Posterior cingulate gyrus (tissue), 11 donors: ENCODE results near the gene PRR36.

ENCODE experiments used
- DNase-seq, 10 donors: peaks; one replicate each; pipeline versions ENCODE4 v3.0.0 to v3.0.0-alpha.2; 2020 to 2021; ENCODE audit warnings: mixed read lengths in 3 of 10
- intact Hi-C: fragments of 100-400 bp; cut with DNase I; formaldehyde crosslinking; loops from one replicate; pipeline ENCODE4 v1.15.1; 2023

Gene PRR36

DNA sequence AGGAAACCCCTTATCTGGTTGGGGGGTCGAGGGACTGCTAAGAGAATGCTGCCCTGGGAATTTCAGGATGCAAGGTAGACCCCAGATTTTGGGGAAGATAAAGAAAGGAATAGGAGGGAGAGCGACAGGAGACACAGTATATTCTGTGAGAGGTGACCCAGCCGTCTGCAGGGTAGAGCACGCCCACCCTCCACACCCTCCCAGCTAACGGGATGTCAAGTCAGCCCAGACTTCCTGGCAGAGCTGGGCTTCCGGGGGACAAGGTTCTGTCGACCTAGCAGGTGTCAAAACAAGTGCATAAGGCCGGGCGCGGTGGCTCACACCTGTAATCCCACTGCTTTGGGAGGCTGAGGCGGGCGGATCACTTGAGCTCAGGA lies 695 bp upstream of the PRR36 start:
- intact Hi-C loops = no loop called here
- DNase-seq = no peak

DNA sequence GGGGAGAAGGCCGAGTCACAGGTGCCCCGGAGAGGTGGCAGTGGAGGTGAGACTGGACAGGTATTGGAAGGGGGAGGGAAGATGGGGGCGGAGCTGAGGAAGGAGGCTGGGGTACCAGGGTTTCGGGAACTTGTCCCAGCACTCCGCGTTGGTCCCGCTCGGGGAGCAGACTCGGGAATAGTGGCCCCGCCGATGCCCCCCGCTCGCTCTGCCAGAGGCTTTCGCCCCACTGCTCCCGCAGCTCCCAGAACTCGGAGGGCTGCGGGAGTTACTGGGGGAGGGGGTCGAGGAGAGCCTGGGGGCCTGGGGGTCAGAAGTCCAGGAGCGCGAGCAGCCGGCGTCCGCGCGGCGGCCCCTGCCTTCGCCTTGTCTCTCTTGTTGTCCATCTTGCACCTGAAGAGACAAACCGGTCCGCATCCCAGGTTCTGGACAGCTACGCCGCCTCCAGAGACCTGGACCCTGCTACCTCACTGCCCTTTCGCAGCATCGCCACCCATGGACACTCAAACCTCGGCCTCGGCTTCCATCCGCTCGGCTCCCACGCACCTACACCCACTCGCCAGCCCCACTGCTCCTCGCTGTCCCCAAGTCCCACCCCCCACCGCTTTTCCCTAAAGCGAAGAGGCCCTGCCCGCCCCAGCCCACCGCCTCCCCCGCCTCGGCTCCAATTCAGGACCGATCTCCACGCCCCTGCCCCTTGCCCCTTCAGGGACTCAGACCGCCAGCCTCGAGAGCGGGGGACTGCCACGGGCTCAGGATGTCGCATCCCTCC lies 700 bp downstream of the PRR36 start:
- DNase-seq = peak in 1 of 10 donors; percentile 46
- intact Hi-C loops = no loop called here

DNA sequence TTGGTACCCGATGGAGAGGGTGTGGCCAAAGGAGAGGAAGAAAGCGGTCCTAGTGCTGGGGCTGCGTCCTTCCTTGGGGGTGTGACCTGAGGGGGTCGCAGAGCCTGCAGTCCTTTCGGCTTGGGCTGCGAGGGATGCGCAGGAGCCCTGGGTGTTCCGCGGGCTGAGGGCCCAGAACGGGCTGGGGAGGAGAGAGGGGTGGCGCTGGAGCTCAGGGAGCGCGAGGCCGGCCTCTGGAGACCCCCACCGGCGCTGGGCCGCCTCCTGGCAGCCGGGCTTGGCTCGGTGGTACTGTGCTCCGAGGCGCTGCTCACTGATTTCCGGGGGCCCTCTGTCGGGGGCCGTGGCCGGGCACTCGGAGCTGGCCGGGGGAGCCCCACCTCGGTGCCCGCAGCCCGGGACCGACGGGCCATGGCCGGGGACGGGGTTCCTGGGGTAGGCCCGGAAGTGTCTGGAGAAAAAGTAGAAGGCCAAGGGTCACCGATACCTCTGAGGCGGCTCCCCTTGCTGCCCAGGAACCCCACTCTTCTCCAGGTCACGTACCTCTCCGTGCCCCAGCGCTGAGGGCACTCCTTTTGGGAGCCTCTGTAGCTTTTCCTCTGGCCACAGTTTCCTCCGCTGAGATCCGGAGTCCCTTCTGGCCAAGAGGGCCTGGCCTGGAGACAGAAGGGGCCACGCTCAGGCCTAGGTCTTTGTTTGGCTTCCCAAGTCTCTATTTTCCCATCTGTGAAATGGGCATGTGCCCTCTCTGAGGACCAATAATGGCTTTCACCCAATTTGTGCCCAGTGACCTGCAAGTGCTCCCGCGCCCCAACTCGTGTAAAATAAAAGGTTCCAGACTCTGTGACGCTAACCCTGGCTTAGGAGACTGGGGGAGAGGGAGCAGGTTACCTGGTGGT lies 1.6 kb downstream of the PRR36 start:
- intact Hi-C loops = no loop called here
- DNase-seq = peak in 1 of 10 donors; percentile 77

DNA sequence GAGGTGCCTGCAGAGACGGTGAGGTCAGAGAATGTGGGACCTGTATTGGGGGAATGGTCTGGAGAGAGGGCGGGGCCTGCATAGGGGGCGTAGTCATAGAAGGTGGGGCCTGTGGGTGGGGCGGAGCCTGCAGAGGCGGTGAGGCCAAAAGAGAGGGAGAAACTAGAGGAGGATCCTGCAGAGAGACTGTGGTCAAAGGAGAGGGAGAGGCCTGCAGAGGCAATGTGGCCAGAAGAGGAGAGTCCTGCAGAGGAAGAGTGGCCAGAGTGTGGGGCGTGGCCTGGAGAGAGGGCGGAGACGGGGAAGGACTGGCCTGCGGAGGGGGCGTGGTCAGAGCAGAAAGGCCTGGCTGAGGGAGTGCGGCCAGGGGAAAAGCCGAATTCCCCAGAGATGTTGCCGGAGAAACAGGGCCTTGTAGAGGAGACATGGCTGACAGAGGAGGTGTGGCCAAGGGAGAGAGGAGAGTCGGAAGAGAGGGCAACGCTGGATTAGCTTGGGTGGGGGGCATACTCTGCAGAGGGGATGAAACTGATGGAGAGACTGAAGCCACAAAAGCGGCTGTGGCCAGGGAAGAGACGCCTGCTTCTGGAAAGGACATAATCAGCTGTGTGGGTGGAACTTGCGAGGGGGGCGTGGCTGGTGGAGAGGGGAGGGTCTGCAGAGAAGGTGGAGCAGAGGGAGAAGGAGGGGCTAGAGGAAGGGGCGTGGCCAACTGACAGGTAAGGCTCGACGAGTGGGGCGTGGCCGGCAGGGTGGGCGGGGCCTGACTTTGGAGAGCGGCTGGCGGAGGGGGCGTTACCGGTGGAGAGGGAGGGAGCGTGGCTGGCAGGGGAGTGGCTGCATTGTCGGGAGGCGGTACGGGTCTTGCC lies 2.5 kb downstream of the PRR36 start:
- intact Hi-C loops = no loop called here
- DNase-seq = peak in 7 of 10 donors; percentile 68 to 95 (median 71)

DNA sequence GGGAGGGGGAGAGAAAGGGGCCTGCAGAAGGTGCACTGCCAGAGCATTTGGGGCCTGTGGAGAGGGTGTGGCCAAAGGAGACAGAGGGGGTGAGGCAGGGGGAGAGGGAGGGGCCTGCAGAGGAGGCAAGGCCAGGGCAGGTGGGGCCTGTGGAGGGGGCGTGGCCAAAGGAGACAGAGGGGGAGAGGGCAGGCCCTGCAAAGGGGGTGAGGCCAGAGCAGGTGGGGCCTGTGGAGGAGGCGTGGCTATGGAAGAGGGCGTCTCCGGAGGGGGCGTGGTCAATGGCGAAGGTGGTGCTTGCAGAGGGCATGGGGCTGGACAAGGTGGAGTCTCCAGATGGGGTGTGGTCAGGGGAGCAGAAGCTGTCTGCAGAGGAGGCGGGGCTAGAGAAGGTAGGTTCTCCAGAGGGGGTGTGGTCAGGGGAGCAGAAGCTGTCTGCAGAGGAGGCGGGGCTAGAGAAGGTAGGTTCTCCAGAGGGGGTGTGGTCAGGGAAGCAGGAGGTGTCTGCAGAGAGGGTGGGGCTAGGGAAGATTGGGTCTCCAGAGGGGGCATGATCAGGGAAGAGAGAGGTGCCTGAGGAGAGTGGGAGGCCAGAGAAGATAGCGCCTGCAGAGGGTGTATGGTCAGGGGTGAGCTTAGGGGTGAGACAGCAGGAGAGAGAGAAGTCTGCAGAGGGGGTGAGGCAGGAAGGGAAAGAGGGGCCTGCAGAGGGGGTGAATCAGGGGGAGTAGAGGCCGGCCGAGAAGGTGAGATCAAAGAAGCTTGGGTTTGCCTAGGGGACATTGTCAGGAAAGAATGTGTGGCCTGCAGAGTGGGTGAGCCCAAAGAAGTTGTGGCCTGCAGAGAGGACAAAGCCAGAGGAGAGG lies 3.4 kb downstream of the PRR36 start:
- intact Hi-C loops = no loop called here
- DNase-seq = peak in 4 of 10 donors; percentile 35 to 94 (median 80)

DNA sequence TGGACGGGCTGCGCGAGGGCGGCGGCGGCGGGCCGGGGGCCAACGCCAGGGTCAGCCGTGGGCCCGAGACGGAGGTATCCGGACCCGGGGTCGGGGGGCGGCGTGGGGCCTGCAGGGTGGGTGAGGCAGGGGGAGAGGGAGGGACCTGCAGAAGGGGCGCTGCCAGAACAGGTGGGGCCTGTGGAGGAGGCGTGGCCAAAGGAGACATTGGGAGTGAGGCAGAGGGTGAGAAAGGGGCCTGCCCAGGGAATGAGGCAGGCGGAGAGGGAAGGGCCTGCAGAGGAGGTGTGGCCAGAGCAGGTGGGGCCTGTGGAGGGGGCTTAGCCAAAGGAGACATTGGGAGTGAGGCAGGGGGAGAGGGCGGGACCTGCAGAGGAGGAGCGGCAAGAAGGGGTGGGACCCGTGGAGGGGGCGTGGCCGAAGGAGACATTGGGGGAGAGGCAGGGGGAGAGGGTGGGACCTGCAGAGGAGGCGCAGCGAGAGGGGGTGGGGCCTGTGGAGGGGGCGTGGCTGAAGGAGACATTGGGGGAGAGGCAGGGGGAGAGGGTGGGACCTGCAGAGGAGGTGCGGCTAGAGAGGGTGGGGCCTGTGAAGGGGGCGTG lies 4.2 kb downstream of the PRR36 start:
- intact Hi-C loops = no loop called here
- peak in 3 of 10 donors; percentile 50 to 90 (median 85) for DNase-seq

DNA sequence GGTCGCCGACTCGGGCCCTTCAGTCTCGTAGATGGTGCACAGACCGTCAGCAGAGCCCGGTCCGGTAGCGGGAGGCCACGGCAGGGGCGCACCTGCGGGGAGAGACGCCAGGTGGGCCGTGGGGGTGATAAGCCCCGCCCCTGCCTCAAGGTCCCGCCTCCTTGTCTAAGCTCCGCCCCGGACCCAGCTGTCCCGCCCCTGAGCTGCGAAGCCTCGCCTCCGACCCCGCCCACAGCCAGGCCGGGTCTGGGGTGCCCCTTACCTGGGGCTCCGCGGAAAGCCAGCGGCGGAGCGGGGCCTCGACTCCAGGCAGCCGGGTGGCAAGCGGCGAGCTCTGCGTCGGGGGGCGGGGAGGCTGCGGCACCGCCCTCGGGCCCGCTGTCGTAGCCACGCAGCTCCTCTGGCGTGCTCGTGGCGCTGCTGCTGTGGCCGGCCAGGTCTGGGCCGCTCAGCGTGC lies 4.7 kb downstream of the PRR36 start:
- DNase-seq = peak in 7 of 10 donors; percentile 42 to 95 (median 60)

DNA sequence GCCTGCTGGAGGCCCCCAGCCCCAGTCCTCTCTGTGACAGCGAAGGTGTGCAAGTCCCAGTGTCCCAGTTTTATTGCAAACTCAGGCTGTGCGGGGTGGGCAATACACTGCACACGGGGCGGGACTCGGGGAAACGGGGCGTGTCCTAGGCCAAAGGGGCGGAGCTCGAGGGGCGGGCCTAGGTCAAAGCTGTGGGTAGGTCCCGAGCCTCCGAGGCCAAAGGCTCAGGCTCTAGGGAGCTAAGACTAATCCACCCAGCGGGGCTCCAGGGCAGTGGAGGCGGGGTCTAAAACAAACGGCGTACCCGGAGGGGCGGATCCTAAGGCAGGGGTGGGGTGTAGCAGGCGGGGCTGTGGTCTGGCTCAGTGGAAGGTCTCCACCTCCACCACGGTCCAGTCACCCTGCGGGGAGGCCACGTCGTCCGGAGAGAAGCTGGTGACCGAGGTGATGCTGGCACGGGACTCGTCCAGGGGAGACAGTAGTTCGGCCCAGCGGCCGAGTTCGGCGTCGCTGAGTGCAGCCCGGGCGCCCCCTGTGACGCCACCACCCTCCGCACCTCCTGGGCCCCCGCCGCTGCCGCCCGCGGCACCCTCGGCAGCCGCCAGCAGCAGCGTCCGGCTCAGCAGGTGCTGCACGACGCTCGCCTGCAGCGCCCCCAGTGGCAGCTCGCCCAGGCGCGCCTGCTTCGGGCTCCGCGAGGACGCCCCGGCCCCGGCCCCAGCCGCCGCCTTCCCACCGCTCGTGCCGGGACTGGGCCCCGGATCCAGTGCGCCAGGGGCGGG lies 5.3 kb downstream of the PRR36 start:
- DNase-seq = peak in 6 of 10 donors; percentile 51 to 95 (median 63)
- intact Hi-C loops = no loop called here

More for the DNA sequence above, 4.7 kb downstream of the PRR36 start:
- intact Hi-C loops = no loop called here

DNA sequence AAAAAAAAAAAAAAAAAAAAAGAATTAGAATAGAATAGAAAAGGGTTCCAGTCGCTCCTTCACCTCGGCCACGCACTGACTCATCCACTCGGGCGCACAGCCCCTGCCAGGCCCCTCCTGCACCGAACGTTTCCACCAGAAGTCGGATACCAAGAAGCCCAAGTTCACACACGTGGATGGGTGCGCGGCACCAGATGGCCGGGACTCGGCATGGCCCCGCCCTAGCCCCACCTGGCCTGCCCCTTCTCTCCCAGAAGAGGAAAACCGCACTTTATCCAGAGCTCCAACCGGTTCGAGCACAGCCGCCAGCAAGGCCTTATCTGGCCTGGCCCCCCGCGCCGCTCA lies 5.9 kb downstream of the PRR36 start:
- DNase-seq = peak in 1 of 10 donors; percentile 88

DNA sequence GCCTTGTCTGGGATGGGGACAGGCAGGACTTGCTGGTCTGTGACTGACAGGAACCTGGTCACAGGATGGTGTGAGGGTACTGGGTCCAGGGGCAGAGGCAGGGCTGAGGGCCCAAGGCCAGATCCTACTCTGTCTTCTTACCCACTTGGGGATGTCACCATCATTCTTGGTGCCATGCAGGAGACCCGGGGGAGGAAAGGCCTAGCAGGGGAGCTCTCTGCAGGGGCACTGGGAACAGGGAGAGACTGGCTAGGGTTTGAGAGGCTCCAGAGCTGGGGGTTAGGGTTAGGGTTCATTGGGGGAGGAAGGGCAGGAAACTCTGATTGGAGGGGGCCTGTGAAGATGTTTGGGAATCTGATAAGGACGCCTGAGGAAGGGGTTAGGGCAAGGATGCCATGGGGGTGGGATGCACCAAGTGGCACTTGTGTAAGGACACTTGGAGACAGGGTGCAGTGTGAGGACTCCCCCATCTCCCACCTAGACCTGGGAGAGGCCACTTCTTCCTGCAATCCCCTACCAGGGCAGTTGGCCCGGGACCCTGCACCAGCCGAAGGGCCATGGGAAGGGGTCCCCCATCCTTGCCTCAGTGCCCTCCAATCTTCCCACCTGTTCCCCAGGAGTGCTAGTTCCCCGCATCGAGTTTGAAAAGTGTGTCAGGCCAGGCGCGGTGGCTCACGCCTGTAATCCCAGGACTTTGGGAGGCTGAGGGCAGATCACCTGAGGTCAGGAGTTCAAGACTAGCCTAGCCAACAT lies 6.9 kb downstream of the PRR36 start:
- DNase-seq = peak in 2 of 10 donors; percentile 21 to 84

More for the DNA sequence above, 5.9 kb downstream of the PRR36 start:
- intact Hi-C loops = no loop called here

DNA sequence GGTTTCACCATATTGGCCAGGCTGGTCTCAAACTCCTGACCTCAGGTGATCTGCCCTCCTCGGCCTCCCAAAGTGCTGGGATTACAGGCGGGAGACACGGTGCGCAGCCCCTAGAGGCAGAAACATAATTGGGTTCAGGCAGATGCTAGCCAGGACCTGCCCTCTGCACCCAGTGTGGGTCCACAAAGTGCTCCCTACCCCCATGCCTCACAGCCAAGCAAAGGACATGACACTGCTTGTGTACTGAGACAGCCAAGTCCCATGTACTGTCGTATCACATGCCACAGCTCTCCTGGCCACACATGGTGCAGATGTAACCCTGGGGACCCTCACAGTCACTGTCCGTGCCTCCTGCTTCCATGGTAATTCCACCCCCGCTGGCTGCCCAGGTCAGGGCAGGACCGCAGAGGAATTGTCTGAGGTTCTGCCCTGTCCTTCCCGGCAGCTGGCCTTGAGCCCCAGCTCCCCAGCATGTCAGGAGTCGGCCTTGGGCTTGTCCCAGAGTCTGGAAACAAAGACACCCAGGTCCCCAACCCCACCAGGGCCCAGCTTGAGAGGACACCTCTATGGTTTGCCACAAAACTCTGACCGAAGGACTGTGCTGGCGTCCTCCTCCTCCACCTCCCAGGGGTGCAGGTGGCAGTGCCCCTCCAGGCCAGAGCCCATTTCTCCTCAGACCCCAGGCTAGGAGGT lies 7.6 kb downstream of the PRR36 start:
- intact Hi-C loops = no loop called here
- peak in 3 of 10 donors; percentile 45 to 80 (median 73) for DNase-seq

More for the DNA sequence above, 6.9 kb downstream of the PRR36 start:
- intact Hi-C loops = no loop called here

DNA sequence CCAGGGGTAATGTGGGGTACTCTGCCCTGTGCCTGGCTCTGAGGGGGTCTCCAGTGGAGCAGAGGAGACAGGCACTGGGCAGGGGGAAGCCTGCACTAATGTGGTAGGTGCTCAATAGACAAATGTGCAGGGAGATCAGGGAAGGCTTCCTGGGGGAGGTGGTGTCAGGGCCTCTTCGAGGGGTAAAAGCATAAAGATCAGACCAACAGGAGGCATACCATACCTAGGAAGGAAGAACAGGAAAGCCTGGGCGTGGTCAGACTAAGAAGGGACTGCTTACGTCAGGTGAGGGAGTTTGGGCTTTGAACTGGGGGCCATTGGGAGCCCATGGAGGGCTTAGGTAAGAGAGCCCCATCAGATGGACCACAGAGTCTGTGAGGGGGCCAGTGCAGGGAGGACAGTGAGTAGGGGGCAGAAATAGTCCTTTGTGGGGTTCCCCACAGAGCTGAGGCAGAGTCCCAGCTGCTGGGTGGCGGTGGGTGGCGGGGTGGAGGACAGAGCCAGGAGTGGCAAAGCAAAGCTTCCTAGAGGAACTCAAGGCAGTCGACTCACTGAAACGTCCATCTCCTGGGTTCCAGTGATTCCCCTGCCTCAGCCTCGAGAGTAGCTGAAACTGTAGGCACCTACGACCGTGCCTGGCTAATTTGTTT lies 8.8 kb downstream of the PRR36 start:
- intact Hi-C loops = no loop called here
- DNase-seq = peak in 3 of 10 donors; percentile 47 to 65 (median 52)

DNA sequence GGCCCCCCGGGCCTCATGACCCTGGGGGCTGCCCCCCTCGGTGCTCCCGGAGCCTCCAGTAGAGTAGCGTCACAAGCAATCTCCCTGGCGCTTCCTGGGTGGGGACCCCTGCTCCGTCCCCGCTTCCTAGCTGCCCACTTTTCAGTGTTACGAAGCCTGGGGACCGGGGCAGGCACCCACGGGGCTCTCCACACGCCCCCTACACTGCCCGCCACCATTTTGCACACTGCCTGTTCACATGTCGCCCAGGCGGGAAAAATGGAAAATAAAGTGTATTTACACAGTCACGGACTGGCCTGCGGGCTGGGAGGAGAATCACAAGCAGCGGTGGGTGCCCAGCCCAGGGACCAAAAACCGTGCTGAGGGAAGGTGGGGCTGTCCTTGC lies 9.5 kb downstream of the PRR36 start:
- intact Hi-C loops = no loop called here
- DNase-seq = peak in 3 of 10 donors; percentile 57 to 69 (median 57)

DNA sequence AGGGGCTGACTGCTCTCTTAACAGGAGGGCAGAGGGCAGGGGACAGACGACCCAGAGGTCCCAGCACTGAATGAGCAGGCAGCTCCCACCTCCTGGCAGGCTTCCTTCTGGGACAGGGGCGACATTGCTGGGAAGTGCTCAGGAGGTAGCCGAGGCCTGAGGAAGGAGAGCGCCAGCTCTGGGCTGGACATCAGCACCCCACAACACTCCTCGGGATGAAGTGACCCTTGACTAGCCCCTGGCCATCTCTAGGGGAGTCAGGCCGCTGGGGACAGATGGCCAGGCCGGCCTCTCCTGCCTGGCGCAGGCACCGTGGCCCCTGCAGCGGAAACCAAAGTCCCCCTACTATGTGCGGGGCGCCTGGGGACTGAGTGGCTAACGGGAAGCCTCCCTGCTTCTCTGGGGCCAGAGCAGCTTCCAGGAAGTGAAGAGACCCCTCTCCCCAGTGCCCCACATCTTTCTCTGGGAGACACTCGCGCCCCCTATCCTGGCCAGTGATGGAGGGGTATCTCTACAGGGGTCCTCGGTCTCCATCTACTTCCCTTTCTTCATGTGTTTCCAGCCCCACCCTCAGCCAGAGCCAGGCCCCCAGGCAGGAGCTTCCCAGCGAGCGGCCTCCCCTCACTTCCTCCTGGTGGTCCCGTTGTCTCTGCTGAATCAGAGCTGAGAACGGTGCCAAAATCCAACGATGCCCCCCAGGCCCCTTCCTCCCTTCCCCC lies 10.1 kb downstream of the PRR36 start:
- intact Hi-C loops = no loop called here
- DNase-seq = peak in 1 of 10 donors; percentile 65

DNA sequence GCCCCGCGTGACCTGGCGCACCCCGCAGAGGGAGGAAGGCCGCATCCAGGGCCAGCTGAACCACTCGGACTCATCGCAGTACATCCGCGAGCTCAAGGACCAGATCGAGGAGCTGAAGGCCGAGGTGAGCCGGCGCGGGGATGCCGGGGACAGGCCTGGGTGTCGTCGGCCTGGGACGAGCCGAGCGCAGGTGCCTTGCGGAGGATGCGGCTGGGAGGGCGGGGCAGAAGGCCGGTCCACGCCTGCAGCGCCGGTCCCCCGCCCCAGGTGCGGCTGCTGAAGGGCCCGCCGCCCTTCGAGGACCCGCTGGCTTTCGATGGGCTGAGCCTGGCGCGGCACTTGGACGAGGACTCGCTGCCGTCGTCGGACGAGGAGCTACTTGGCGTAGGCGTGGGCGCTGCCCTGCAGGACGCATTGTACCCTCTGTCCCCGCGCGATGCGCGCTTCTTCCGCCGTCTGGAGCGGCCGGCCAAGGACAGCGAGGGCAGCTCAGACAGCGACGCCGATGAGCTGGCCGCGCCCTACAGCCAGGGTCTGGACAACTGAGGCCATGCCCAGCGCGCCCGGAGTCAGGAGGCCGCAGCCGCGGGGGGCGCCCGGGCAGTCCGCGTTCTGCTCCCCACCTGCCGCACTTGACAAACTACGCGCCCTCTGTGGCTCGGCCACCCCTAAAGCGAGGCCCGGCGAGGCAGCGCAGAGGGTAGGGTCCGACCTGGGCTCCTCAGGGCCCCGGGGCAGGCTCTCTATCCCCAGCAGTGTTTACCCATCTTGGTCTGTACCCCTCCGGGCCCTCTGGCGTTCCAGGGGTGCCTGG lies 10.8 kb downstream of the PRR36 start:
- intact Hi-C loops = no loop called here
- peak in 2 of 10 donors; percentile 75 to 80 for DNase-seq
